ENCODE results near the gene OBSCN. TPM values are rescaled to one million over a fixed set of nuclear protein-coding genes. Genes with fewer than 3 reads are reported as not detected.
A peak's percentile ranks its signal among the peaks of the same experiment; 100 is the strongest.

The OBSCN gene
- total and polyA plus RNA-seq, 2 of the 4 experiments (the other 2 are of a cell fraction): 4.1 to 9.5 TPM

- H3K27ac ChIP-seq (ENCODE audit: insufficient read depth, low read length): no peak overlapping the region
- 0 out of 2 replicates have a peak overlapping the region, but pooled peaks have one; percentile 74 for H2AK5ac ChIP-seq (ENCODE audit: low read depth, low read length)
- DNase-seq (no peak), ATAC-seq (ENCODE audit: low read depth) (no peak)
- H3K4me2 ChIP-seq (ENCODE audit: low read depth, low read length): peak overlapping the region; percentile 96
- H2BK15ac ChIP-seq (ENCODE audit: low read depth, low read length): no peak overlapping the region
- H4K20me1 ChIP-seq (ENCODE audit: insufficient read depth, low read length): no peaks in the 10 kb centered on the region
- H3K4me1 ChIP-seq (ENCODE audit: control insufficient read depth, insufficient read depth, low read length): peaks cover 9% of the 10 kb centered on the region
- no peak overlapping the region for H3K14ac ChIP-seq (replicated peaks; ENCODE audit: low read depth, low read length)
- no peaks in the 10 kb centered on the region for H3K9me3 ChIP-seq (ENCODE audit: control insufficient read depth, insufficient read depth, low read length)
- BruUV-seq (replicated peaks): no TSS peak
- H4K5ac ChIP-seq (ENCODE audit: low read depth, low read length): peak overlapping the region; percentile 40; the same call in 1 of the 2 replicates
- in situ Hi-C loops (cut with MboI; ENCODE audit: low sequenced_read_pairs) (no loop called here), intact Hi-C loops (cut with micrococcal nuclease) (loop anchor here (10.0 kb wide), 1 partner anchor 140 kb away; no protein-coding TSS in a partner anchor), dilution Hi-C loops (cut with HindIII; ENCODE audit: low sequenced_read_pairs, unreplicated experiment) (no loop called here)
- peaks cover 4% of the 10 kb centered on the region; the same call in 1 of the 2 replicates for H3K9me1 ChIP-seq (ENCODE audit: insufficient read depth, low read length)
- 95% methylated on average over 15 of the region's 25 CpGs; no CpG with 5 or more reads in 1 of the 2 experiments for WGBS, 2 experiments (ENCODE audit: extremely low coverage in 2 of 2, insufficient read length in 1 of 2)
- POLR2A ChIA-PET (ENCODE audit: unreplicated experiment): interaction anchor here (0.6 kb wide), 1 partner anchor 45 kb away, joined by 3 read pairs; no protein-coding TSS in a partner anchor
- no peak overlapping the region for H3K9ac ChIP-seq (ENCODE audit: low read depth, low read length)
- H2BK20ac ChIP-seq (ENCODE audit: low read depth, low read length): no peak overlapping the region
- H3K36me3 ChIP-seq (ENCODE audit: control insufficient read depth, insufficient read depth, low read length): peaks cover 29% of the 10 kb centered on the region
- CTCF ChIA-PET: no interaction called here
- H2BK120ac ChIP-seq (ENCODE audit: low read depth, low read length): 0 out of 2 replicates have a peak overlapping the region, but pooled peaks have one; percentile 13
- no peak overlapping the region; a peak in 1 of 4 replicates for H4K8ac ChIP-seq (ENCODE audit: low read depth in 2 of 2, low read length in 2 of 2)
- H4K91ac ChIP-seq (ENCODE audit: insufficient read depth, low read depth, low read length): no peak overlapping the region
- no peak for TF ChIP-seq CHD1 (IDR thresholded peaks at IDR 0.05; ENCODE audit: low read depth, low read length)
- no peak for TF ChIP-seq POLR2A (IDR thresholded peaks at IDR 0.05; ENCODE audit: low read depth, low read length)
- TF ChIP-seq RAD21 (IDR thresholded peaks at IDR 0.05; ENCODE audit: low read length): no peak
- TF ChIP-seq RCOR1 (IDR thresholded peaks at IDR 0.05; ENCODE audit: insufficient replicate concordance, low read length): no peak
- TF ChIP-seq NFE2L2 (IDR thresholded peaks at IDR 0.05; ENCODE audit: low read depth, low read length): no peak
- no peak for TF ChIP-seq MAZ (IDR thresholded peaks at IDR 0.05; ENCODE audit: borderline replicate concordance, low read depth, low read length)
- no peak for TF ChIP-seq CEBPB (IDR thresholded peaks at IDR 0.05; ENCODE audit: low read depth, low read length)
- H2BK5ac ChIP-seq (ENCODE audit: low read depth, low read length, poor library complexity, severe bottlenecking): no peak overlapping the region
- H3K56ac ChIP-seq (ENCODE audit: extremely low read depth, insufficient read depth, low read length): no peak overlapping the region
- no peaks in the 10 kb centered on the region for H3K27me3 ChIP-seq (ENCODE audit: control insufficient read depth, insufficient read depth, low read length)
- peaks cover 5 to 34% of the 10 kb centered on the region in 2 experiments for H3K79me1 ChIP-seq (ENCODE audit: low read depth in 1 of 2, low read length in 2 of 2)
- peak overlapping the region; percentile 93 for H2AFZ ChIP-seq (replicated peaks; ENCODE audit: low read length, poor library complexity)
- H3K23ac ChIP-seq (ENCODE audit: low read depth, low read length): peak overlapping the region; percentile 89
- peak overlapping the region; percentile 73 for H3K4ac ChIP-seq (ENCODE audit: low read depth, low read length)
- H3K4me3 ChIP-seq (ENCODE audit: insufficient read depth, low read depth, low read length): no peak overlapping the region; the same call in 1 of the 2 replicates
- H3K18ac ChIP-seq (ENCODE audit: low read depth, low read length): no peak overlapping the region
- H2AK9ac ChIP-seq (replicated peaks; ENCODE audit: low read depth, low read length, poor library complexity): peak overlapping the region; percentile 92
These were observed 66.8 kb downstream of the OBSCN start for GRCh38 chr1:228274452-228275178.
